Adrenal gland (tissue), 12 donors: ENCODE results near the gene HDDC3. TPM values are rescaled to one million over a fixed set of nuclear protein-coding genes. Genes with fewer than 3 reads are reported as not detected.

Experiments
- DNase-seq, 7 donors: peaks; one replicate each; pipeline ENCODE4 v3.0.0-alpha.2; 2019 to 2020
- H3K27ac ChIP-seq, 5 donors: fragments of 200-600 bp; sonication (generic) in 4 of 5; 1 replicate in 3 of 5; 2 replicates in 2 of 5; pipeline versions ENCODE4 v1.5.1 to v1.8.0; 2016 to 2020; ENCODE audit warnings: mild to moderate bottlenecking in 1 of 5
- H3K27me3 ChIP-seq: fragments of 200-600 bp; 2 replicates; pipeline ENCODE4 v1.8.0; 2021
- H3K36me3 ChIP-seq, 2 donors: fragments of 200-600 bp; replicated peaks in 1 of 2; 1 replicate in 1 of 2; 2 replicates in 1 of 2; pipeline versions ENCODE4 v1.5.1 to v1.8.0; 2018 to 2022
- H3K4me1 ChIP-seq, 2 donors: fragments of 200-600 bp; replicated peaks in 1 of 2; 1 replicate in 1 of 2; 2 replicates in 1 of 2; pipeline versions ENCODE4 v1.5.1 to v1.8.0; 2018 to 2021
- H3K4me3 ChIP-seq, 4 donors: fragments of 200-600 bp; sonication (generic) in 3 of 4; one replicate each; pipeline ENCODE4 v1.5.1; 2016 to 2018
- H3K9me3 ChIP-seq, 3 donors: fragments of 200-600 bp; sonication (generic) in 1 of 3; replicated peaks in 1 of 3; 1 replicate in 2 of 3; 2 replicates in 1 of 3; pipeline versions ENCODE4 v1.5.1 to v1.8.0; 2016 to 2021
- POLR2A ChIP-seq, 2 donors: fragments of 450-650 bp; IDR thresholded peaks; one replicate each; pipeline ENCODE4 v1.6.1; 2017; ENCODE audit warnings: antibody characterized with exemption in 2 of 2, mild to moderate bottlenecking in 2 of 2, moderate library complexity in 1 of 2
- WGBS, 4 donors: extraction: QIAGEN DNeasy Blood & Tissue Kit in 2 of 4; methylation state at CpG; one replicate each; pipeline versions ENCODE4 v1.1.5 to v1.1.7; 2013 to 2017; 5-methylcytosine and 5-hydroxymethylcytosine counted together
- intact Hi-C, 2 donors: fragments of 100-400 bp; cut with DNase I; formaldehyde crosslinking; loops; one replicate each; pipeline versions ENCODE4 v1.14.1 to v1.15.0; 2022 to 2023
- polyA plus RNA-seq, 3 donors: library from polyadenylated mRNA; stranded (reverse); fragments of 200-250 nt in 2 of 3; fragments of 350-450 nt in 1 of 3; fragmentation: Illumina TruSeq in 1 of 3; extraction: RNeasy Lipid Tissue Mini Kit (QIAGEN cat#74804) in 1 of 3; gene quantifications; one replicate each; pipeline ENCODE4 v1.2.3, GENCODE V29; 2013 to 2014
- total RNA-seq, 9 donors: library from RNA; depleted of rRNA in 4 of 9; stranded (reverse); fragments of >200 nt in 4 of 9; fragments of 120-200 nt in 1 of 9; fragmentation: NEBNext Ultra II Directional in 1 of 9; extraction: Animal tissue kit (Norgen Biotek cat#: 25700) in 1 of 9; gene quantifications; one replicate each; pipeline versions ENCODE4 v1.1.0 to v1.2.4, GENCODE V29; 2013 to 2023
- TF ChIP-seq, protein P1 (sequence below), 6 experiments: fragments of 450-650 bp in 4 of 6; fragments of 200-600 bp in 2 of 6; sonication (generic) in 1 of 6; IDR thresholded peaks; 1 replicate in 5 of 6; 2 replicates in 1 of 6; pipeline versions ENCODE4 v1.5.1 to v1.8.0; 2016 to 2021; ENCODE audit warnings: antibody characterized with exemption in 6 of 6, mild to moderate bottlenecking in 2 of 6, moderate library complexity in 1 of 6
- donor health status: healthy with polysubstance abuse.
- donor health status: Bipolar disorder and iron deficiency.
- donor health status: DM: yes; HTN: yes; CAD: no.
- donor health status: DM: no; HTN: no; CAD: no.
- donor health status: DM: no; HTN: no; CAD: no.
- donor health status: DM: yes; HTN: yes; CAD: no.

The HDDC3 gene
- total and polyA plus RNA-seq, 12 donors = 14.6 to 40.2 (median 27.7) TPM

DNA sequence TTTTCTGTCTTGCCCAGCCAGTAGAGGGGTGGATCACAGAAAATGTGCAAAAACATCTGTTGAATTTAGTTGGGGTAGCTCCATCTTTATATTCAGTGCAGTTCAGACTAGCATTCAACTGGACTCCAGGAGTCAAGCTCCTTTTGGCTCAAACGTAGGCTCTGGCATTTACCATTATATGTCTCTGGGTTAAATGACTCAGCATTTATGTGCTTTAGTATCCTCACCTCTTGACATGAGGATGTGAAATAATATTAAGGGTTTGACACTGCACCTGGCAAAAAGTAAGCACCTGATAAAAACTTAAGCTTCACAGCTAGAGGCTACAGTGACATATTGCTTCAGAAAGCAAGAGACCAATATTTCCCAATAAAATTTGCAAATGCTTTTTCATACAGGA, 47.2 kb upstream of the HDDC3 start:
- DNase-seq = no peak
- 33 to 81% (median 70%) methylated on average over 1 of the region's 1 CpG for WGBS, 4 donors
- no peaks in the 10 kb centered on the region for H3K9me3 ChIP-seq
- H3K4me3 ChIP-seq = no peak overlapping the region
- H3K36me3 ChIP-seq = no peaks in the 10 kb centered on the region
- no peaks in the 10 kb centered on the region for H3K27me3 ChIP-seq
- H3K27ac ChIP-seq = no peak overlapping the region
- intact Hi-C loops = no loop called here
- TF ChIP-seq POLR2A (IDR thresholded peaks at IDR 0.05) = no peak
- H3K4me1 ChIP-seq = no peaks in the 10 kb centered on the region

DNA sequence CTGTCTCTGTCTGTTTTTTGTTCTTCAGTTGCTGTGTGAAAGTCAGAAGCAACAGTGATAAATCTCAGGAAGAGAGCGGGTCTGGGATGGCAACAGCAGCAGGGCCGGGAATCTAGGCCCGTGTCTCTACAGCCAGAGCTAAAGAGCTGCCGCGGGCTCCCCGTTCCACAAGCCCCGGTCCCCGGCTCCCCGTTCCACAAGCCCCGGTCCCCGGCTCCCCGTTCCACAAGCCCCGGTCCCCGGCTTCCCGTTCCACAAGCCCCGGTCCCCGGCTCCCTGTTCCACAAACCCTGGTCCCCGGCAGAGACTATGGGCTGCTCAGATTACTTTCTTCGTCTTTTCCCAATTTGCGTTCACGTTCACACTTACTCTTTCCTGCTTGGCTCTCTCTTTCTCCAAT, 41.9 kb upstream of the HDDC3 start:
- no peaks in the 10 kb centered on the region for H3K27me3 ChIP-seq
- no peaks in the 10 kb centered on the region for H3K4me1 ChIP-seq
- 93 to 99% (median 97%) methylated on average over 21 of the region's 21 CpGs for WGBS, 4 donors
- H3K36me3 ChIP-seq = no peaks in the 10 kb centered on the region
- DNase-seq = no peak
- H3K4me3 ChIP-seq = no peak overlapping the region
- H3K9me3 ChIP-seq = no peaks in the 10 kb centered on the region
- intact Hi-C loops = no loop called here
- H3K27ac ChIP-seq = no peak overlapping the region
- no peak for TF ChIP-seq POLR2A (IDR thresholded peaks at IDR 0.05)
- TF ChIP-seq, protein P1, sequence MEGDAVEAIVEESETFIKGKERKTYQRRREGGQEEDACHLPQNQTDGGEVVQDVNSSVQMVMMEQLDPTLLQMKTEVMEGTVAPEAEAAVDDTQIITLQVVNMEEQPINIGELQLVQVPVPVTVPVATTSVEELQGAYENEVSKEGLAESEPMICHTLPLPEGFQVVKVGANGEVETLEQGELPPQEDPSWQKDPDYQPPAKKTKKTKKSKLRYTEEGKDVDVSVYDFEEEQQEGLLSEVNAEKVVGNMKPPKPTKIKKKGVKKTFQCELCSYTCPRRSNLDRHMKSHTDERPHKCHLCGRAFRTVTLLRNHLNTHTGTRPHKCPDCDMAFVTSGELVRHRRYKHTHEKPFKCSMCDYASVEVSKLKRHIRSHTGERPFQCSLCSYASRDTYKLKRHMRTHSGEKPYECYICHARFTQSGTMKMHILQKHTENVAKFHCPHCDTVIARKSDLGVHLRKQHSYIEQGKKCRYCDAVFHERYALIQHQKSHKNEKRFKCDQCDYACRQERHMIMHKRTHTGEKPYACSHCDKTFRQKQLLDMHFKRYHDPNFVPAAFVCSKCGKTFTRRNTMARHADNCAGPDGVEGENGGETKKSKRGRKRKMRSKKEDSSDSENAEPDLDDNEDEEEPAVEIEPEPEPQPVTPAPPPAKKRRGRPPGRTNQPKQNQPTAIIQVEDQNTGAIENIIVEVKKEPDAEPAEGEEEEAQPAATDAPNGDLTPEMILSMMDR (IDR thresholded peaks at IDR 0.05) = no peak

DNA sequence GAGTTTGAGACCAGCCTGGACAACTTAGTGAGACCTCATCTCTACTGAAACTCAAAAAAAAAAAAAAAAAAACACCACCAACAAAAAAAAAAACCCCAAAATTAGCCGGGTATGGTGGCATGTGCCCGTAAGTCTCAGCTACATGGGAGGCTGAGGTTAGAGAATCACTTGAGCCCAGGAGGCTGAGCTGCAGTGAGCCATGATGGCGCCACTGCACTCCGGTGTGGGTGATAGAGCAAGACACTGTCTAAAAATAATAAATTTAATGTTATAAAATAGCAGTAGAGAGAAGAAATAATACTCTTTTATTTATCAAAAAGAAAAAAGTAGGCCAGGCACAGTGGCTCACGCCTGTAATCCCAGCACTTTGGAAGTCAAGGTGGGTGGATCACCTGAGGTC, 39.8 kb upstream of the HDDC3 start:
- intact Hi-C loops = no loop called here
- no peaks in the 10 kb centered on the region for H3K27me3 ChIP-seq

DNA sequence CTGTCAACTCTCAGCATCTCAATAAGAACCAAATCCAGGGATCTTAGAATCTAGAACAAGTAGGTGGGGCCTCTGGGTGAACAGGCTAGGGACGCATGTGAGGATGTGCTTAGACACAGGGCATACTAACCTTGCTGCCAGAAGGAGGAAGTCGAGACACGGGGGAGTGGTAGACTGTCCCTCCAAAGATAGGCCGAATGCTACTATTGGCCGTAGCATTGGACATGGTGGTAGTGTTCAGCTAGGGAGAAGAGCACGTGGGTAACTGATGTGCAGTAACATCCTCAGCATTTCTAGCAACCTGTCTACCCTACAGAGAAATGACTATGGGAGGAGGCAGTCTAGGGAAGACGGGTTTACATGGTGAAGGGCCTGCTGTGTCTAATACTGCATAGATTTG, 37.9 kb upstream of the HDDC3 start:
- H3K9me3 ChIP-seq = no peaks in the 10 kb centered on the region
- no peaks in the 10 kb centered on the region for H3K36me3 ChIP-seq
- intact Hi-C loops = no loop called here
- no peak for DNase-seq
- H3K4me3 ChIP-seq = no peak overlapping the region
- H3K4me1 ChIP-seq = no peaks in the 10 kb centered on the region
- H3K27me3 ChIP-seq = no peaks in the 10 kb centered on the region
- 93 to 96% (median 94%) methylated on average over 7 of the region's 7 CpGs for WGBS, 4 donors
- no peak for TF ChIP-seq POLR2A (IDR thresholded peaks at IDR 0.05)
- TF ChIP-seq, protein P1 (IDR thresholded peaks at IDR 0.05) = no peak
- no peak overlapping the region for H3K27ac ChIP-seq

More for the DNA sequence above, 39.8 kb upstream of the HDDC3 start:
- TF ChIP-seq POLR2A (IDR thresholded peaks at IDR 0.05) = no peak
- TF ChIP-seq, protein P1 (IDR thresholded peaks at IDR 0.05) = no peak
- no peaks in the 10 kb centered on the region for H3K36me3 ChIP-seq
- DNase-seq = no peak
- no peaks in the 10 kb centered on the region for H3K9me3 ChIP-seq
- H3K4me3 ChIP-seq = no peak overlapping the region
- WGBS, 4 donors = 82 to 98% (median 94%) methylated on average over 5 of the region's 5 CpGs
- no peaks in the 10 kb centered on the region for H3K4me1 ChIP-seq
- H3K27ac ChIP-seq = no peak overlapping the region

DNA sequence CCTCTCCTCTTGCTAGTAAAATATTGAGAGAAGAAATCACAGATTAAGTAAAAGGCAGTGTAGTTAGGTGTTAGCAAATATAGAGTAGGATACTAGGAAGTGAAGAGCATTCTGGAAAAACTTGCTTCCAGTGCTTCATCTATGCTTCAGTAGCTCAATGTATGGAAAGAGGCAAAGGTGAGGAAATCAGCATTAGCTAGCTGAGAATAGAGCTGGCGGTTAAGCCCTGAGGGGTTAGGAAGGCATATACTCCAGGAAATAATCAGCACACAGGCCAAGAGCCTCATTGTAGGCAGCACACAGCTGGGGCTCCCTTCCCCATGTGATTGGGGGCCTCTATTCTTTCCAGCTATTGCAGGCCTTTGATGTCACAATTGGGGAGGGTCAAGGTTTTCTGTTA, 36.1 kb upstream of the HDDC3 start:
- 91 to 100% (median 95%) methylated on average over 1 of the region's 1 CpG for WGBS, 4 donors
- TF ChIP-seq, protein P1 (IDR thresholded peaks at IDR 0.05) = no peak
- no peak for TF ChIP-seq POLR2A (IDR thresholded peaks at IDR 0.05)
- no peak overlapping the region for H3K27ac ChIP-seq
- intact Hi-C loops = no loop called here
- H3K4me1 ChIP-seq = no peaks in the 10 kb centered on the region
- no peaks in the 10 kb centered on the region for H3K9me3 ChIP-seq
- no peaks in the 10 kb centered on the region for H3K36me3 ChIP-seq
- no peaks in the 10 kb centered on the region for H3K27me3 ChIP-seq
- no peak overlapping the region for H3K4me3 ChIP-seq
- DNase-seq = no peak
